Measurements from ENCODE around the gene MAST1. TPM values are rescaled to one million over a fixed set of nuclear protein-coding genes. Genes with fewer than 3 reads are reported as not detected.

Gene MAST1
- total RNA-seq, 1 experiment from 2014 or later = 28.9 TPM

- H4K20me1 ChIP-seq (ENCODE audit: insufficient read depth) = no peaks in the 10 kb centered on the region
Observed at GRCh38 chr19:12885749-12886650, 47.7 kb downstream of the MAST1 start.

More at GRCh38 chr19:12885749-12886650, 47.7 kb downstream of the MAST1 start:
- Histone ChIP-seq H3K9me2 (ENCODE audit: insufficient read depth) (no peaks in the 10 kb centered on the region), H3K27me3 (ENCODE audit: insufficient read depth, low read length) (no peaks in the 10 kb centered on the region), H3K27ac (ENCODE audit: low read depth, low read length) (no peak overlapping the region), H3K9me3 (ENCODE audit: control insufficient read depth in 1 of 2, insufficient read depth in 1 of 2, low read depth in 1 of 2, low read length in 2 of 2) (peaks cover 0 to 14% of the 10 kb centered on the region in 2 experiments; a peak in 2 of 4 replicates), H3K79me2 (ENCODE audit: insufficient read depth, low read length) (no peaks in the 10 kb centered on the region), H2AFZ (ENCODE audit: low read depth, low read length, poor library complexity, severe bottlenecking) (no peak overlapping the region), H3K4me1 (ENCODE audit: control insufficient read depth in 1 of 2, insufficient read depth in 2 of 2, low read length in 2 of 2) (peaks cover 5 to 12% of the 10 kb centered on the region in 2 experiments; a peak in 3 of 4 replicates), H3K36me3 (ENCODE audit: control insufficient read depth in 1 of 2, insufficient read depth in 2 of 2, low read length in 2 of 2) (no peaks in the 10 kb centered on the region), H3K4me3 (replicated peaks in 1 of 2; ENCODE audit: low read depth in 1 of 2, low read length in 2 of 2) (no peak overlapping the region), H3K9ac (ENCODE audit: low read length) (no peak overlapping the region), H3K4me2 (ENCODE audit: low read length) (no peak overlapping the region)
- ChIA-PET RAD21 (ENCODE audit: low non-redundant PET in 1 of 2, low total read pairs in 2 of 2, uncharacterized antibody in 2 of 2, unreplicated experiment in 2 of 2) (no interaction called here), POLR2A (no interaction called here), CTCF (no interaction called here)
- BruUV-seq (replicated peaks) = no TSS peak
- DNase-seq (ENCODE audit: low read depth, low spot score) (no peak), ATAC-seq (no peak)
- intact Hi-C loops (cut with micrococcal nuclease) = no loop called here
- no peak for TF ChIP-seq REST (IDR thresholded peaks at IDR 0.05; ENCODE audit: low read depth)
- TF ChIP-seq EGR1 (IDR thresholded peaks at IDR 0.05; ENCODE audit: low read depth) = no peak
- TF ChIP-seq POLR2AphosphoS5 (IDR thresholded peaks at IDR 0.05; ENCODE audit: low read depth, low read length) = no peak
- TF ChIP-seq CBX3 (IDR thresholded peaks at IDR 0.05; ENCODE audit: low read depth) = no peak
- no peak for TF ChIP-seq ZFX (IDR thresholded peaks at IDR 0.05)
